Astrocyte of the cerebellum (primary cell): ENCODE results near the gene CLEC20A.

ENCODE experiments used
- DNase-seq: peaks from one replicate; pipeline ENCODE4 v3.0.0-alpha.2; 2011; ENCODE audit warnings: low read depth
- H3K4me3 ChIP-seq: 2 replicates; pipeline ENCODE4 v1.5.1; 2011; ENCODE audit warnings: mild to moderate bottlenecking, low read depth, low read length, moderate library complexity
- CTCF ChIP-seq: IDR thresholded peaks from 2 replicates; pipeline ENCODE4 v1.5.1; 2012; ENCODE audit warnings: low read length, low read depth, moderate library complexity, mild to moderate bottlenecking; ENCODE audit errors: missing control alignments
- in situ Hi-C: cut with HindIII; loops from 2 replicates; pipeline ENCODE4 v1.10.0; 2017; ENCODE audit warnings: low sequenced_read_pairs

The CLEC20A gene

GRCh38 chr1:178470411-178470960 lies 26.3 kb downstream of the CLEC20A start:
- DNase-seq, result no peak
- H3K4me3 ChIP-seq, result no peak overlapping the region
- no peak for TF ChIP-seq CTCF
- in situ Hi-C loops, result loop anchor here (10.0 kb wide), 1 partner anchor 146 kb away; no protein-coding TSS in a partner anchor

- in situ Hi-C loops, result no loop called here
- TF ChIP-seq CTCF, result no peak
Observed at GRCh38 chr1:178467837-178468236, 28.9 kb downstream of the CLEC20A start.

GRCh38 chr1:178465011-178465410 lies 31.8 kb downstream of the CLEC20A start:
- DNase-seq, result peak; percentile 26
- TF ChIP-seq CTCF, result no peak
- in situ Hi-C loops, result no loop called here
- H3K4me3 ChIP-seq, result no peak overlapping the region

More at GRCh38 chr1:178467837-178468236, 28.9 kb downstream of the CLEC20A start:
- H3K4me3 ChIP-seq, result no peak overlapping the region
- DNase-seq, result no peak

GRCh38 chr1:178464566-178464965 lies 32.2 kb downstream of the CLEC20A start:
- in situ Hi-C loops, result no loop called here
- TF ChIP-seq CTCF, result no peak
- no peak for DNase-seq
- H3K4me3 ChIP-seq, result no peak overlapping the region

- no peak for TF ChIP-seq CTCF
- in situ Hi-C loops, result no loop called here
- no peak overlapping the region for H3K4me3 ChIP-seq
- no peak for DNase-seq
Observed at GRCh38 chr1:178464141-178464540, 32.6 kb downstream of the CLEC20A start.

- TF ChIP-seq CTCF, result no peak
- no peak overlapping the region for H3K4me3 ChIP-seq
- DNase-seq, result no peak
- in situ Hi-C loops, result no loop called here
Observed at GRCh38 chr1:178461701-178462100, 35.1 kb downstream of the CLEC20A start.
